Measurements from ENCODE around the gene NABP2. TPM values are rescaled to one million over a fixed set of nuclear protein-coding genes. Genes with fewer than 3 reads are reported as not detected.

Gene NABP2
- total and polyA plus RNA-seq, 10 of the 15 experiments (the other 5 are each of a cell fraction or from before 2014, with no cell fraction given): 20.7 to 97.9 (median 60.9) TPM

GRCh38 chr12:56244494-56244893 lies 20.4 kb downstream of the NABP2 start:
- 95% methylated on average over 14 of the region's 14 CpGs for WGBS (ENCODE audit: insufficient coverage, insufficient replicate concordance, low lambda C conversion rate, missing lambda C conversion rate)
- Histone ChIP-seq H2AFZ (ENCODE audit: control insufficient read depth, low read depth, low read length) (no peak overlapping the region), H3K4me2 (ENCODE audit: control insufficient read depth, insufficient read depth) (no peak overlapping the region), H3K4me3 (no peak overlapping the region), H3K36me3 (ENCODE audit: control insufficient read depth in 2 of 2, insufficient read depth in 2 of 2, low read length in 1 of 2) (peaks cover 12 to 27% of the 10 kb centered on the region in 2 experiments), H3K9ac (ENCODE audit: control insufficient read depth, insufficient read depth, low read length) (no peak overlapping the region), H3K79me2 (ENCODE audit: control insufficient read depth, insufficient read depth, low read length) (no peaks in the 10 kb centered on the region), H3K9me3 (replicated peaks; ENCODE audit: control insufficient read depth, insufficient read depth, low read length) (no peaks in the 10 kb centered on the region), H3K4me1 (ENCODE audit: control insufficient read depth, insufficient read depth, low read length) (no peaks in the 10 kb centered on the region), H4K20me1 (ENCODE audit: control insufficient read depth, insufficient read depth) (no peaks in the 10 kb centered on the region), H3K27me3 (replicated peaks in 1 of 2; ENCODE audit: control insufficient read depth in 2 of 2, insufficient read depth in 2 of 2, low read length in 1 of 2) (no peaks in the 10 kb centered on the region), H3K27ac (ENCODE audit: control insufficient read depth, insufficient read depth) (no peak overlapping the region)
- intact Hi-C loops (cut with micrococcal nuclease; ENCODE audit: unreplicated experiment) (no loop called here), in situ Hi-C loops (cut with MboI) (no loop called here)
- DNase-seq (ENCODE audit: low read depth, low spot score) (no peak), FAIRE-seq (no peak), ATAC-seq (no peak)
- TF ChIP-seq RB1 (IDR thresholded peaks at IDR 0.05; ENCODE audit: borderline replicate concordance) (no peak), MEF2B (IDR thresholded peaks at IDR 0.05; ENCODE audit: partially characterized antibody, poor library complexity, severe bottlenecking) (no peak), ETV6 (conservative IDR thresholded peaks at IDR 0.05 in 1 of 2, IDR thresholded peaks at IDR 0.05 in 1 of 2; ENCODE audit: borderline replicate concordance in 1 of 2, low read depth in 1 of 2) (no peak), JUND (IDR thresholded peaks at IDR 0.05; ENCODE audit: low read depth, low read length) (no peak), ZNF592 (IDR thresholded peaks at IDR 0.05) (no peak), E2F4 (IDR thresholded peaks at IDR 0.05; ENCODE audit: low read depth, low read length) (no peak), BRCA1 (IDR thresholded peaks at IDR 0.05; ENCODE audit: low read depth, low read length) (no peak), IRF3 (IDR thresholded peaks at IDR 0.05) (no peak), NRF1 (conservative IDR thresholded peaks at IDR 0.05; ENCODE audit: low read depth, low read length) (no peak), BACH1 (IDR thresholded peaks at IDR 0.05; ENCODE audit: borderline replicate concordance) (no peak), FOS (IDR thresholded peaks at IDR 0.05; ENCODE audit: borderline replicate concordance, extremely low read depth, insufficient read length) (no peak)
- POLR2A ChIA-PET: interaction anchor here (1.0 kb wide), 1 partner anchor 23 kb away, joined by 4 read pairs; the partner anchor contains the start of gene RNF41
- CTCF ChIA-PET: no interaction called here
- RAD21 ChIA-PET (ENCODE audit: unreplicated experiment): no interaction called here
- SMC1A ChIA-PET (ENCODE audit: uncharacterized antibody, unreplicated experiment): no interaction called here
- BruUV-seq (replicated peaks): no TSS peak

Data from GM12878 (cell line).